ENCODE measurements around the gene PIP5K1C.

DNA sequence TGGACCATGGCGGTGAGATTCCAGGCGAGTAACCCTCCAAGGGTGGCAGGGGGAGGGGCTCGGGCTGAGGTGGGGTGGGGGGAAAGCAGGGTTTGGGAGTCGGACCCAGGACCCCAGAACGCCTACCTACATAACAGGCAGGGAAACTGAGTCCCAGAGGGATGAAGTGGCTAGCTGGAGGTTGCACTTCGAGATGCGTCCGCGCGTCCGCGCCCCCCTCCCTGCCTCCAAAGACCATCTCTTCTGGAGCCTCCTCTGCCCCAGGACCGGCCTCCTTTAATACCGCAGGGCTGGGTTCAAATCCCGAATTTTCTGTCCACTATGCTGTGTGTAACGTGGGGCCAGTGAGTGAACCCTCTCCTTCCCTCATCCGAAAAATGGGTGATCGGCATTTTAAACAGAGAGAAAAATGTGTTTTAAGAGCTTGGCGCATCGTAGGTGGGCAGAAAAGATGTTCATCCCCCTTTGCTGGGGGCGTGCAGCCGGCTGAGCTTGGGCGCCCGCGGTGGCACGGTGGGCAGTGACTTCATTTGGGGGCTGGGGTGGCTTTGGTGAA, 21.7 kb upstream of the PIP5K1C start:
- TF ChIP-seq, protein P1, sequence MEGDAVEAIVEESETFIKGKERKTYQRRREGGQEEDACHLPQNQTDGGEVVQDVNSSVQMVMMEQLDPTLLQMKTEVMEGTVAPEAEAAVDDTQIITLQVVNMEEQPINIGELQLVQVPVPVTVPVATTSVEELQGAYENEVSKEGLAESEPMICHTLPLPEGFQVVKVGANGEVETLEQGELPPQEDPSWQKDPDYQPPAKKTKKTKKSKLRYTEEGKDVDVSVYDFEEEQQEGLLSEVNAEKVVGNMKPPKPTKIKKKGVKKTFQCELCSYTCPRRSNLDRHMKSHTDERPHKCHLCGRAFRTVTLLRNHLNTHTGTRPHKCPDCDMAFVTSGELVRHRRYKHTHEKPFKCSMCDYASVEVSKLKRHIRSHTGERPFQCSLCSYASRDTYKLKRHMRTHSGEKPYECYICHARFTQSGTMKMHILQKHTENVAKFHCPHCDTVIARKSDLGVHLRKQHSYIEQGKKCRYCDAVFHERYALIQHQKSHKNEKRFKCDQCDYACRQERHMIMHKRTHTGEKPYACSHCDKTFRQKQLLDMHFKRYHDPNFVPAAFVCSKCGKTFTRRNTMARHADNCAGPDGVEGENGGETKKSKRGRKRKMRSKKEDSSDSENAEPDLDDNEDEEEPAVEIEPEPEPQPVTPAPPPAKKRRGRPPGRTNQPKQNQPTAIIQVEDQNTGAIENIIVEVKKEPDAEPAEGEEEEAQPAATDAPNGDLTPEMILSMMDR (IDR thresholded peaks at IDR 0.05; ENCODE audit: insufficient read depth, low read depth, low read length) = no peak
- peak; percentile 45 for TF ChIP-seq EZH2 (IDR thresholded peaks at IDR 0.05; ENCODE audit: insufficient read depth, low read length)

All from astrocyte (in vitro differentiated cells and primary cell).